Stimulated activated CD8-positive, alpha-beta memory T cell treated with anti-CD3 and anti-CD28 coated beads, Interleukin-15, amount 100 ng/mL, for 48 hours (primary cell): ENCODE results near the gene COL18A1.

Experiments used
- DNase-seq, 2 donors: peaks; one replicate each; pipeline ENCODE4 v3.0.0-alpha.2; 2020; ENCODE audit warnings: low read depth in 2 of 2

The COL18A1 gene

GRCh38 chr21:45479691-45480675 lies 75.0 kb downstream of the COL18A1 start:
- no peak for DNase-seq

- DNase-seq = no peak
These were observed 75.9 kb downstream of the COL18A1 start for GRCh38 chr21:45480701-45481500.

- no peak for DNase-seq
These were observed 76.6 kb downstream of the COL18A1 start for GRCh38 chr21:45481566-45481965.

GRCh38 chr21:45481977-45482898 lies 77.3 kb downstream of the COL18A1 start:
- DNase-seq = no peak

- DNase-seq = peak in 1 of 2 donors; percentile 38
These were observed 78.2 kb downstream of the COL18A1 start for GRCh38 chr21:45482899-45483821.

GRCh38 chr21:45484318-45484717 lies 79.4 kb downstream of the COL18A1 start:
- no peak for DNase-seq

- no peak for DNase-seq
These were observed 80.9 kb downstream of the COL18A1 start for GRCh38 chr21:45485686-45486442.

GRCh38 chr21:45486443-45487160 lies 81.6 kb downstream of the COL18A1 start:
- DNase-seq = no peak

- DNase-seq = no peak
These were observed 82.3 kb downstream of the COL18A1 start for GRCh38 chr21:45487161-45487806.

GRCh38 chr21:45487891-45488600 lies 83.1 kb downstream of the COL18A1 start:
- DNase-seq = no peak

- no peak for DNase-seq
These were observed 84.2 kb downstream of the COL18A1 start for GRCh38 chr21:45488931-45489721.

- no peak for DNase-seq
These were observed 84.7 kb downstream of the COL18A1 start for GRCh38 chr21:45489722-45489982.

- no peak for DNase-seq
These were observed 85.2 kb downstream of the COL18A1 start for GRCh38 chr21:45490049-45490731.

- no peak for DNase-seq
These were observed 86.1 kb downstream of the COL18A1 start for GRCh38 chr21:45491056-45491455.

- no peak for DNase-seq
These were observed 86.7 kb downstream of the COL18A1 start for GRCh38 chr21:45491623-45492022.

GRCh38 chr21:45492765-45493164 lies 87.8 kb downstream of the COL18A1 start:
- no peak for DNase-seq
